Measurements from ENCODE around the gene EVL. TPM values are rescaled to one million over a fixed set of nuclear protein-coding genes. Genes with fewer than 3 reads are reported as not detected.

The EVL gene
- total and polyA plus RNA-seq, 3 donors from 2014 or later, result 87.4 to 96.8 (median 91.7) TPM

GRCh38 chr14:100147181-100147631, 82.0 kb downstream of the EVL start:
- no peak overlapping the region for H3K4me3 ChIP-seq
- no peaks in the 10 kb centered on the region for H3K27me3 ChIP-seq
- 80 to 84% methylated on average over 17 to 20 of the region's 20 CpGs for WGBS, 2 donors
- TF ChIP-seq, protein P1, sequence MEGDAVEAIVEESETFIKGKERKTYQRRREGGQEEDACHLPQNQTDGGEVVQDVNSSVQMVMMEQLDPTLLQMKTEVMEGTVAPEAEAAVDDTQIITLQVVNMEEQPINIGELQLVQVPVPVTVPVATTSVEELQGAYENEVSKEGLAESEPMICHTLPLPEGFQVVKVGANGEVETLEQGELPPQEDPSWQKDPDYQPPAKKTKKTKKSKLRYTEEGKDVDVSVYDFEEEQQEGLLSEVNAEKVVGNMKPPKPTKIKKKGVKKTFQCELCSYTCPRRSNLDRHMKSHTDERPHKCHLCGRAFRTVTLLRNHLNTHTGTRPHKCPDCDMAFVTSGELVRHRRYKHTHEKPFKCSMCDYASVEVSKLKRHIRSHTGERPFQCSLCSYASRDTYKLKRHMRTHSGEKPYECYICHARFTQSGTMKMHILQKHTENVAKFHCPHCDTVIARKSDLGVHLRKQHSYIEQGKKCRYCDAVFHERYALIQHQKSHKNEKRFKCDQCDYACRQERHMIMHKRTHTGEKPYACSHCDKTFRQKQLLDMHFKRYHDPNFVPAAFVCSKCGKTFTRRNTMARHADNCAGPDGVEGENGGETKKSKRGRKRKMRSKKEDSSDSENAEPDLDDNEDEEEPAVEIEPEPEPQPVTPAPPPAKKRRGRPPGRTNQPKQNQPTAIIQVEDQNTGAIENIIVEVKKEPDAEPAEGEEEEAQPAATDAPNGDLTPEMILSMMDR (IDR thresholded peaks at IDR 0.05), result no peak
- TF ChIP-seq POLR2A (IDR thresholded peaks at IDR 0.05), result no peak
- H3K27ac ChIP-seq, result no peak overlapping the region
- intact Hi-C loops (cut with DNase I; ENCODE audit: low total_unique reads), result no loop called here
- H3K36me3 ChIP-seq (ENCODE audit: low read depth, missing control alignments), result no peaks in the 10 kb centered on the region
- no peak for DNase-seq
- peaks cover 18% of the 10 kb centered on the region for H3K4me1 ChIP-seq
- no peaks in the 10 kb centered on the region for H3K9me3 ChIP-seq

DNA sequence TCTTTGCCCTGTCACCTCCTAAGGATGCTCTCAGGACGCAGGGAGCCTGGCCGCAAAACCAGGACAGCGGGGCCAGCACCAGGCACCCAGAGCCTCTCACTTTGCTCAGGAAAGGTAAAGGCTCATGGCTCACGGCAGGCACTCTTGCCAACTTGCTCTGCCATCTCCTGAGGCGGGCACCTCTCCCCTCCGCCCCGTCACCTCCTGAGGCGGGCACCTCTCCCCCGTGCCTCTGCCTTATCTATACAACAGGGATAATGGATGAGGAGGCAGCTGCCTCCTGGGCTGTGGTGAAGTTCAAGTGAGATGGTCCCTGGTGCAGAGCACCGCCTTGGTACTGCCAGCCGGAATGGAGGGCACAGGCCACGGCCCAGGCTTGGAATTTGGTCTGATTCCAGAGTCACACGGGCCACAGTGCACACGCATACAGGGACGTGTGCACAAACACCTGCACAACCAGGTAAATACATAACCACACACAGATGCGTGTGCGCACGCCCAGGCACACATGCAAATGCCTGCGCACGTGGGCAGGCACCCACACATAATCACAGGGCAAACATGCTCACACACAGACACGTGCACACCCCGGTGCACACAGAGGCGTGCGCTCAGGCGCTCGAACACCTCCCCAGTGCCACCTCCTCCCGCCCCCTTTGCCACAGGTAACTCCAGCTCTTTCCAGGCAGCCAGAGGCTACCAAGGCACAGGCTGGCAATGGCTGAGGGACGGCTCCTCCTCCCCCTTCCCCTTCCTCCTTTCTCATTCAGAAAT, 82.7 kb downstream of the EVL start:
- H3K4me1 ChIP-seq, result peaks cover 13% of the 10 kb centered on the region
- H3K4me3 ChIP-seq, result no peak overlapping the region
- no peak for TF ChIP-seq POLR2A (IDR thresholded peaks at IDR 0.05)
- TF ChIP-seq, protein P1 (IDR thresholded peaks at IDR 0.05), result no peak
- H3K27ac ChIP-seq, result no peak overlapping the region
- no peaks in the 10 kb centered on the region for H3K27me3 ChIP-seq
- WGBS, 2 donors, result 73 to 85% methylated on average over 15 to 28 of the region's 28 CpGs
- intact Hi-C loops (cut with DNase I; ENCODE audit: low total_unique reads), result no loop called here
- no peak for DNase-seq
- H3K9me3 ChIP-seq, result no peaks in the 10 kb centered on the region
- H3K36me3 ChIP-seq (ENCODE audit: low read depth, missing control alignments), result no peaks in the 10 kb centered on the region

GRCh38 chr14:100148837-100149731, 83.9 kb downstream of the EVL start:
- Histone ChIP-seq H3K4me1 (peaks cover 13% of the 10 kb centered on the region), H3K27me3 (no peaks in the 10 kb centered on the region), H3K9me3 (no peaks in the 10 kb centered on the region), H3K27ac (no peak overlapping the region), H3K36me3 (ENCODE audit: low read depth, missing control alignments) (no peaks in the 10 kb centered on the region), H3K4me3 (no peak overlapping the region)
- TF ChIP-seq, protein P1 (IDR thresholded peaks at IDR 0.05), result no peak
- no peak for TF ChIP-seq POLR2A (IDR thresholded peaks at IDR 0.05)
- DNase-seq, result no peak
- intact Hi-C loops (cut with DNase I; ENCODE audit: low total_unique reads), result no loop called here
- WGBS, 2 donors, result 93 to 94% methylated on average over 33 to 56 of the region's 58 CpGs

DNA sequence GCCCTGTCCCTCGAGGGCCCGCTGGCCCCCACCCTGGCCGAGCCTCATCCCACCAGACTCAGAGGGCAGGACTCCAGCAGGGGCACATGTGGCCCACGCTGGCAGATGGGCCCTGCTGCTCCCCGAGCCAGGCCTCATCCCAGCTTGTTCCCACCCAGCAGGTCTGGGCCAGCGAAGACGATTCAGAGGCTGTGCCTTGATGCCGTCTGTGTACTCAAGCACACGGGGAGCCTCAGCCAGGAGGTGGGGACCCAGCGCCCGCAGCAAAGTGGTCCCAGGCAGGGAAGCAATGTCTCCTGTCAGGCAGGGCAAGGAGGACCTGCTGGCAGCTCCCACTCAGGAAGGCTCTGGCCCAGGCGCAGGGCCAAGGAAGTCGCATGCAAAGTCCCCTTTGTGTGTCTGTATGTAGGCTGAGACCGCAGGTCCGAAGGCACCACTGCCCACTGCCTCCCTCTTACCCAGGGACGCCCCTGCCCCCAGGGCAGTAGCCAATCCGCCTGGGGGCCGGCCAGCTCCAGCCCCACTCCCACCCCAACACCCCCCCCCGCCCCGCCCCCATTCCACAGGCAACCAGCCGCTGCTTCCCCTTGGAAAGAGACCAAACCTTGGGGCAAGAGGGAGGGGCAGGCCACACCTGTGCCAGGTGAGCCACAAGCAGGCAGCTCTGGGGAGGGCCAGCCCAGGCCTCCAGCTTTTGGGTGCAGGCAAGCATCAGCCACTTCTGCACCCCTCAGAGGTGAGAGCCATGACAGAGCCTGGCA, 84.8 kb downstream of the EVL start:
- H3K27ac ChIP-seq, result no peak overlapping the region
- intact Hi-C loops (cut with DNase I; ENCODE audit: low total_unique reads), result no loop called here

More for the DNA sequence above, 84.8 kb downstream of the EVL start:
- TF ChIP-seq, protein P1 (IDR thresholded peaks at IDR 0.05), result no peak
- TF ChIP-seq POLR2A (IDR thresholded peaks at IDR 0.05), result no peak
- DNase-seq, result peak; percentile 62
- Histone ChIP-seq H3K36me3 (ENCODE audit: low read depth, missing control alignments) (no peaks in the 10 kb centered on the region), H3K27me3 (no peaks in the 10 kb centered on the region), H3K9me3 (no peaks in the 10 kb centered on the region), H3K4me1 (peaks cover 11% of the 10 kb centered on the region), H3K4me3 (no peak overlapping the region)
- WGBS, 2 donors, result 20 to 37% methylated on average over 3 to 17 of the region's 21 CpGs

All from testis (tissue), 3 donors.